Panc1 (cell line): ENCODE measurements around the gene PAOX. TPM values are rescaled to one million over a fixed set of nuclear protein-coding genes. Genes with fewer than 3 reads are reported as not detected.

ENCODE experiments used
- ATAC-seq: fragments of 200-7000 bp; cut with Tn5 transposase; 2 replicates; pipeline ENCODE4 v1.9.1; 2020; ENCODE audit warnings: mild to moderate bottlenecking, moderate library complexity
- BruUV-seq: library from RNA; stranded (reverse); fragments of 400-500 nt; replicated peaks from 2 replicates; lab custom pipeline; 2021; lab: Mats Ljungman, UMichigan
- CTCF ChIA-PET: fragments of 300-600 bp; sonication (Branson Sonifier 250); formaldehyde crosslinking; loops from one replicate; lab custom pipeline; 2022; ENCODE audit warnings: antibody characterized with exemption; lab: Charles Lee
- POLR2A ChIA-PET: fragments of 300-600 bp; sonication (Branson Sonifier 250); formaldehyde crosslinking; loops from one replicate; lab custom pipeline; 2022; ENCODE audit warnings: antibody characterized with exemption; lab: Charles Lee
- DNase-seq: peaks from one replicate; pipeline ENCODE4 v3.0.0-alpha.2; 2010; ENCODE audit warnings: low read depth, low spot score
- H3K27ac ChIP-seq: 2 replicates; pipeline ENCODE4 v1.5.1; 2011; ENCODE audit warnings: mild to moderate bottlenecking, low read length, inconsistent platforms
- H3K27me3 ChIP-seq: fragments of 200-500 bp; sonication (Bioruptor generic); 2 replicates; pipeline ENCODE4 v1.6.0; 2014; ENCODE audit warnings: low read length, inconsistent platforms; ENCODE audit not compliant: control insufficient read depth, insufficient read depth
- H3K36me3 ChIP-seq: fragments of 200-500 bp; sonication (Bioruptor generic); 2 replicates; pipeline ENCODE4 v1.5.1; 2014; ENCODE audit warnings: inconsistent platforms, mild to moderate bottlenecking, low read length, moderate library complexity; ENCODE audit not compliant: control insufficient read depth, insufficient read depth
- H3K4me1 ChIP-seq: 2 replicates; pipeline ENCODE4 v1.5.1; 2011; ENCODE audit warnings: inconsistent platforms, mild to moderate bottlenecking, low read length, moderate library complexity; ENCODE audit not compliant: control insufficient read depth, insufficient read depth
- H3K4me3 ChIP-seq, 2 experiments: 2 replicates each; pipeline ENCODE4 v1.5.1; 2011 to 2012; ENCODE audit warnings: low read depth in 2 of 2, low read length in 2 of 2, mild to moderate bottlenecking in 2 of 2, inconsistent platforms in 1 of 2, moderate library complexity in 1 of 2
- H3K9me3 ChIP-seq: fragments of 200-500 bp; sonication (Bioruptor generic); 2 replicates; pipeline ENCODE4 v1.5.1; 2014; ENCODE audit warnings: low read depth, mild to moderate bottlenecking, inconsistent platforms, low read length, moderate library complexity; ENCODE audit not compliant: control insufficient read depth, insufficient read depth
- POLR2AphosphoS5 ChIP-seq: IDR thresholded peaks from 2 replicates; pipeline ENCODE4 v1.6.1; 2012; ENCODE audit warnings: mild to moderate bottlenecking, low read depth, low read length, moderate library complexity
- SIN3A ChIP-seq: IDR thresholded peaks from 2 replicates; pipeline ENCODE4 v1.6.1; 2012; ENCODE audit warnings: low read depth, mild to moderate bottlenecking, low read length, moderate library complexity, borderline replicate concordance; ENCODE audit not compliant: insufficient read depth
- TCF7L2 ChIP-seq: IDR thresholded peaks from 2 replicates; pipeline ENCODE4 v1.6.1; 2011; ENCODE audit warnings: mild to moderate bottlenecking, low read depth, low read length, inconsistent platforms
- in situ Hi-C: cut with HindIII; loops from 2 replicates; pipeline ENCODE4 v1.10.0; 2016; ENCODE audit warnings: low sequenced_read_pairs, low pct_unique_long_range_greater_than_20kb
- intact Hi-C: fragments of 100-400 bp; cut with micrococcal nuclease; formaldehyde crosslinking; loops from one replicate; pipeline ENCODE4 v1.10.0; 2022; ENCODE audit not compliant: unreplicated experiment
- total RNA-seq: library from RNA; stranded (reverse); gene quantifications from one replicate; pipeline ENCODE4 v1.2.1, GENCODE V29; 2021; ENCODE audit not compliant: unreplicated experiment
- TF ChIP-seq, protein P1 (sequence below): fragments of 450-650 bp; IDR thresholded peaks from 2 replicates; pipeline ENCODE4 v1.5.1; 2017; ENCODE audit warnings: mild to moderate bottlenecking
- TF ChIP-seq, protein P2 (sequence below), 2 experiments: IDR thresholded peaks; 2 replicates each; pipeline ENCODE4 v1.6.1; 2011 to 2012; ENCODE audit warnings: low read depth in 2 of 2, control low read depth in 1 of 2, low read length in 1 of 2, mild to moderate bottlenecking in 1 of 2, moderate library complexity in 1 of 2; ENCODE audit not compliant: insufficient read depth in 1 of 2

Gene PAOX
- total RNA-seq, 1 experiment from 2014 or later: 9.3 TPM

DNA sequence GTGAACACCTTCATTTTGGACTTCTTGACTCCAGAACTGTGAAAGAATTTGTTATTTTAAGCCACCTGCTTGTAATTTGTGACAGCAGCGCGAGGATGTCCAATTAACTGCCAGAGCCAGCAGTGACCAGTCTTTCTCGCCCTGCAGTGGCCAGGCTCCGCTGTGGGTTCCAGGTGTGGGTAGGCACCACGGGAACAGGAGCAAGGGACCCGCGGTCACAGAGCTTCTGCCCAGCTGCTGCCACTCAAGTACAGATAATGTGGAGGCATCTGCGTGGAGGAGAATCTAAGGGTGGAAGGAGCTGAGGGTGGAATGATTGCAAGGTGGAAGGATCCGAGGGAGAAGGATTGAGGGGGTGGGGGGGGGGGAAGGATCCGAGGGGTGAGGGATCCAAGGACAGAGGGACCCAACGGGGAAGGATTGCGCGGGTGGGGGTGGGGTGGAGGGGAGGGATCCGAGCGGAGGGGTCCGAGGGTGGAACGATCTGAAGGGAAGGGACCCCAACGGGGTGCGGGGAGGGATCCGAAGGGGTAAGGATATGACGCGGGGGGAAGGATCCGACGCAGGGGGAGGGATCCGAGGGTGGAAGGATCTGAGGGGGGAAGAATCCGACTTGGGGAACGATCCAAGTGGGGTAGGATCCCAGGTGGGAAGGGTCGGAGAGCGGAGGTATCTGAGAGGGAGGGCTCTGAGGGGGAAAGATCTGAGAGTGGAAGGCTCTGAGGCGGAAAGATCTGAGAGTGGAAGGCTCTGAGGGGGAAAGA lies 45.9 kb upstream of the PAOX start:
- Histone ChIP-seq H3K4me3 (no peak overlapping the region), H3K4me1 (no peaks in the 10 kb centered on the region; the same call in 1 of the 2 replicates), H3K27me3 (peaks cover 16% of the 10 kb centered on the region), H3K36me3 (no peaks in the 10 kb centered on the region), H3K27ac (no peak overlapping the region), H3K9me3 (no peaks in the 10 kb centered on the region)
- DNase-seq (no peak), ATAC-seq (no peak)
- ChIA-PET POLR2A (no interaction called here), CTCF (interaction anchor here (0.6 kb wide), 1 partner anchor 240 kb away, joined by 5 read pairs; no protein-coding TSS in a partner anchor)
- TF ChIP-seq SIN3A: no peak
- intact Hi-C loops: no loop called here
- BruUV-seq: no TSS peak
- in situ Hi-C loops: no loop called here

DNA sequence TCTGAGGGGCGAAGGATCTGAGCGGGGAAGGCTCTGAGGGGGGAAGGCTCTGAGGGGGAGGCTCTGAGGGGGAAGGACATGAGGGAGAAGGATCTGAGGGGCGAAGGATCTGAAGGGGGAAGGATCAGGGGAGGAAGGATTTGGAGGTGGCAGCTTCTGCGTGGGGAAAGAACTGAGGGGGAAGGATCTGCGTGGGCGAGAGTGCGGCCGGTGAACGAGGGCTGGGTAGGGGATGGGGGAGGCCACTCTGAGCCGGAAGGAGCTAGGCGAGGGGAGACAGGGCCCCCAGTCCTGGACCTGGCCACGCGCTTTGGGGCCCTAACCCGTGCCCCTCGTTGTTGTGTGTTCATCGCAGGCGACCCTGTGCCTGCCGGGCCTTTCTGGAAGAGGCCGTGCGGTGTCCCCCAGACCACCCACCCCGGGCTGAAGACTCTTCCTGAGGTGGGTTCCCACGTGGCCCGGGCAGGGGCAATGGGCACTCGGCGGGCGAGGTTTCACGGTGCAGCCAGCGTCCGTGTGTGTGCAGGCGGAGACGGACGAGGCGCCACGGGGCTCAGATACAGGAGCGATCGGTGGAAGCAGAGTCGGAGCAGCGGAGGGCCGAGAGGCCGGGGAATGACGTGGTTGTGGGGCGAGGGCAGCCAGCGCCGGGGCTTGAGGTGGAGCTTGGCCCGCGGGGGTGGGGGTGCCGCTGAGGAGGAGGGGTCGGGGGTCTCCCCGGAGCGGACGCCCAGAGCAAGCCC lies 44.4 kb upstream of the PAOX start:
- H3K4me3 ChIP-seq: peak overlapping the region; percentile 44 to 65
- no peaks in the 10 kb centered on the region for H3K36me3 ChIP-seq
- TF ChIP-seq, protein P1, sequence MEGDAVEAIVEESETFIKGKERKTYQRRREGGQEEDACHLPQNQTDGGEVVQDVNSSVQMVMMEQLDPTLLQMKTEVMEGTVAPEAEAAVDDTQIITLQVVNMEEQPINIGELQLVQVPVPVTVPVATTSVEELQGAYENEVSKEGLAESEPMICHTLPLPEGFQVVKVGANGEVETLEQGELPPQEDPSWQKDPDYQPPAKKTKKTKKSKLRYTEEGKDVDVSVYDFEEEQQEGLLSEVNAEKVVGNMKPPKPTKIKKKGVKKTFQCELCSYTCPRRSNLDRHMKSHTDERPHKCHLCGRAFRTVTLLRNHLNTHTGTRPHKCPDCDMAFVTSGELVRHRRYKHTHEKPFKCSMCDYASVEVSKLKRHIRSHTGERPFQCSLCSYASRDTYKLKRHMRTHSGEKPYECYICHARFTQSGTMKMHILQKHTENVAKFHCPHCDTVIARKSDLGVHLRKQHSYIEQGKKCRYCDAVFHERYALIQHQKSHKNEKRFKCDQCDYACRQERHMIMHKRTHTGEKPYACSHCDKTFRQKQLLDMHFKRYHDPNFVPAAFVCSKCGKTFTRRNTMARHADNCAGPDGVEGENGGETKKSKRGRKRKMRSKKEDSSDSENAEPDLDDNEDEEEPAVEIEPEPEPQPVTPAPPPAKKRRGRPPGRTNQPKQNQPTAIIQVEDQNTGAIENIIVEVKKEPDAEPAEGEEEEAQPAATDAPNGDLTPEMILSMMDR: no peak
- TF ChIP-seq SIN3A: no peak
- TF ChIP-seq POLR2AphosphoS5: no peak
- TF ChIP-seq, protein P2, sequence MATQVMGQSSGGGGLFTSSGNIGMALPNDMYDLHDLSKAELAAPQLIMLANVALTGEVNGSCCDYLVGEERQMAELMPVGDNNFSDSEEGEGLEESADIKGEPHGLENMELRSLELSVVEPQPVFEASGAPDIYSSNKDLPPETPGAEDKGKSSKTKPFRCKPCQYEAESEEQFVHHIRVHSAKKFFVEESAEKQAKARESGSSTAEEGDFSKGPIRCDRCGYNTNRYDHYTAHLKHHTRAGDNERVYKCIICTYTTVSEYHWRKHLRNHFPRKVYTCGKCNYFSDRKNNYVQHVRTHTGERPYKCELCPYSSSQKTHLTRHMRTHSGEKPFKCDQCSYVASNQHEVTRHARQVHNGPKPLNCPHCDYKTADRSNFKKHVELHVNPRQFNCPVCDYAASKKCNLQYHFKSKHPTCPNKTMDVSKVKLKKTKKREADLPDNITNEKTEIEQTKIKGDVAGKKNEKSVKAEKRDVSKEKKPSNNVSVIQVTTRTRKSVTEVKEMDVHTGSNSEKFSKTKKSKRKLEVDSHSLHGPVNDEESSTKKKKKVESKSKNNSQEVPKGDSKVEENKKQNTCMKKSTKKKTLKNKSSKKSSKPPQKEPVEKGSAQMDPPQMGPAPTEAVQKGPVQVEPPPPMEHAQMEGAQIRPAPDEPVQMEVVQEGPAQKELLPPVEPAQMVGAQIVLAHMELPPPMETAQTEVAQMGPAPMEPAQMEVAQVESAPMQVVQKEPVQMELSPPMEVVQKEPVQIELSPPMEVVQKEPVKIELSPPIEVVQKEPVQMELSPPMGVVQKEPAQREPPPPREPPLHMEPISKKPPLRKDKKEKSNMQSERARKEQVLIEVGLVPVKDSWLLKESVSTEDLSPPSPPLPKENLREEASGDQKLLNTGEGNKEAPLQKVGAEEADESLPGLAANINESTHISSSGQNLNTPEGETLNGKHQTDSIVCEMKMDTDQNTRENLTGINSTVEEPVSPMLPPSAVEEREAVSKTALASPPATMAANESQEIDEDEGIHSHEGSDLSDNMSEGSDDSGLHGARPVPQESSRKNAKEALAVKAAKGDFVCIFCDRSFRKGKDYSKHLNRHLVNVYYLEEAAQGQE (IDR thresholded peaks at IDR 0.05; ENCODE audit: insufficient read depth in 1 of 2, low read depth in 2 of 2, low read length in 1 of 2): no peak
- no peak for TF ChIP-seq TCF7L2
- peaks cover 16% of the 10 kb centered on the region for H3K27me3 ChIP-seq
- POLR2A ChIA-PET: interaction anchor here (0.7 kb wide), 1 partner anchor 14 kb away, joined by 4 read pairs; no protein-coding TSS in a partner anchor
- H3K27ac ChIP-seq: no peak overlapping the region
- no peaks in the 10 kb centered on the region for H3K4me1 ChIP-seq
- ATAC-seq: peak; percentile 90
- no TSS peak for BruUV-seq
- no peak for DNase-seq
- CTCF ChIA-PET: no interaction called here
- in situ Hi-C loops: no loop called here
- no peaks in the 10 kb centered on the region for H3K9me3 ChIP-seq
- intact Hi-C loops: no loop called here
